ENCODE measurements around the gene ZNF552. TPM values are rescaled to one million over a fixed set of nuclear protein-coding genes. Genes with fewer than 3 reads are reported as not detected.
A peak's percentile ranks its signal among the peaks of the same experiment; 100 is the strongest.

Gene ZNF552
- total and polyA plus RNA-seq, 2 of the 4 experiments (the other 2 are of a cell fraction) = 2.8 to 4.7 TPM

DNA sequence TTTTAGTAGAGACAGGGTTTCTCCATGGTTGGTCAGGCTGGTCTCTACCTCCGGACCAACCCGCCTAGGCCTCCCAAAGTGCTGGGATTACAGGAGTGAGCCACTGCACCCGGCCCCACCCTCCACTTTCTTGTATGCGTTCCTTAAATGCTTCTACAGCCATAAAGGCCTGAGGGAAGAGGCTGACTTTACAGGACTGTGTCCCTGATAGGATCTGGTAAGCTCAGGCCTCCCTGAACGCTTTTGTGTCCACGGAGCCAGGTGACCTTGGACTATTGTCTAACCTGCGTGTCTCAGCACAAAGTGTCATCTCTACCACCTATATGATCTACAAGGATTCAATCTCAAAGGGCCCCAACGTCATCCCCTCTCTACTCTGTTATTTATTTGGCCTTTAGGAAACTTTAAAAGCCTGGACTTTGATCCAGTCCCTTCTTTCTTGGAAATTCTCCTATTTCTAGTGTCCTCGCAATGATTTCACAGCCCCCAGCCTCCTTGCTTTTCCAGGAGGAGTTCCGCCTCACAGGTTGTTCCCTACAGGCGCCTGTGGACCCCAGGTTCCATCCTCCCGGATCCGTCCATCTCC lies 701 bp downstream of the ZNF552 start:
- in situ Hi-C loops (cut with MboI; ENCODE audit: low sequenced_read_pairs) (no loop called here), intact Hi-C loops (cut with micrococcal nuclease) (no loop called here), dilution Hi-C loops (cut with HindIII; ENCODE audit: low sequenced_read_pairs, unreplicated experiment) (no loop called here)
- H3K9me1 ChIP-seq (ENCODE audit: insufficient read depth, low read length) = no peaks in the 10 kb centered on the region
- H4K91ac ChIP-seq (ENCODE audit: insufficient read depth, low read depth, low read length) = no peak overlapping the region
- peak overlapping the region; percentile 93 for H2AFZ ChIP-seq (replicated peaks; ENCODE audit: low read length, poor library complexity)
- ChIA-PET POLR2A (ENCODE audit: unreplicated experiment) (no interaction called here), CTCF (no interaction called here)
- no peak overlapping the region for H2BK15ac ChIP-seq (ENCODE audit: low read depth, low read length)
- H3K4me2 ChIP-seq (ENCODE audit: low read depth, low read length) = peak overlapping the region; percentile 80
- H3K4me3 ChIP-seq (ENCODE audit: insufficient read depth, low read depth, low read length) = peak overlapping the region; percentile 91
- peaks cover 12 to 59% of the 10 kb centered on the region in 2 experiments; a peak in 3 of 4 replicates for H3K79me1 ChIP-seq (ENCODE audit: low read depth in 1 of 2, low read length in 2 of 2)
- H2AK9ac ChIP-seq (replicated peaks; ENCODE audit: low read depth, low read length, poor library complexity) = peak overlapping the region; percentile 80
- H3K4me1 ChIP-seq (ENCODE audit: control insufficient read depth, insufficient read depth, low read length) = peaks cover 2% of the 10 kb centered on the region; the same call in 1 of the 2 replicates
- ATAC-seq (ENCODE audit: low read depth) (no peak), DNase-seq (no peak)
- no peaks in the 10 kb centered on the region for H3K9me3 ChIP-seq (ENCODE audit: control insufficient read depth, insufficient read depth, low read length)
- no peak overlapping the region for H3K56ac ChIP-seq (ENCODE audit: extremely low read depth, insufficient read depth, low read length)
- 0 out of 2 replicates have a peak overlapping the region, but pooled peaks have one; percentile 74 for H3K14ac ChIP-seq (replicated peaks; ENCODE audit: low read depth, low read length)
- H2BK120ac ChIP-seq (ENCODE audit: low read depth, low read length) = no peak overlapping the region
- TF ChIP-seq BHLHE40 (IDR thresholded peaks at IDR 0.05; ENCODE audit: low read depth, low read length) (no peak), NFE2L2 (IDR thresholded peaks at IDR 0.05; ENCODE audit: low read depth, low read length) (no peak), FOS (IDR thresholded peaks at IDR 0.05; ENCODE audit: low read depth, low read length) (no peak), RAD21 (IDR thresholded peaks at IDR 0.05; ENCODE audit: low read length) (no peak), RFX5 (IDR thresholded peaks at IDR 0.05; ENCODE audit: low read depth, low read length) (no peak), RCOR1 (IDR thresholded peaks at IDR 0.05; ENCODE audit: insufficient replicate concordance, low read length) (no peak), POLR2A (IDR thresholded peaks at IDR 0.05; ENCODE audit: low read depth, low read length) (no peak), MAZ (IDR thresholded peaks at IDR 0.05; ENCODE audit: borderline replicate concordance, low read depth, low read length) (no peak), CEBPB (IDR thresholded peaks at IDR 0.05; ENCODE audit: low read depth, low read length) (no peak), MXI1 (IDR thresholded peaks at IDR 0.05; ENCODE audit: borderline replicate concordance, low read depth, low read length) (no peak), CHD1 (IDR thresholded peaks at IDR 0.05; ENCODE audit: low read depth, low read length) (no peak), MAFK (IDR thresholded peaks at IDR 0.05; ENCODE audit: low read depth, low read length) (no peak), SMC3 (IDR thresholded peaks at IDR 0.05; ENCODE audit: low read depth, low read length) (no peak)
- TF ChIP-seq, protein P1, sequence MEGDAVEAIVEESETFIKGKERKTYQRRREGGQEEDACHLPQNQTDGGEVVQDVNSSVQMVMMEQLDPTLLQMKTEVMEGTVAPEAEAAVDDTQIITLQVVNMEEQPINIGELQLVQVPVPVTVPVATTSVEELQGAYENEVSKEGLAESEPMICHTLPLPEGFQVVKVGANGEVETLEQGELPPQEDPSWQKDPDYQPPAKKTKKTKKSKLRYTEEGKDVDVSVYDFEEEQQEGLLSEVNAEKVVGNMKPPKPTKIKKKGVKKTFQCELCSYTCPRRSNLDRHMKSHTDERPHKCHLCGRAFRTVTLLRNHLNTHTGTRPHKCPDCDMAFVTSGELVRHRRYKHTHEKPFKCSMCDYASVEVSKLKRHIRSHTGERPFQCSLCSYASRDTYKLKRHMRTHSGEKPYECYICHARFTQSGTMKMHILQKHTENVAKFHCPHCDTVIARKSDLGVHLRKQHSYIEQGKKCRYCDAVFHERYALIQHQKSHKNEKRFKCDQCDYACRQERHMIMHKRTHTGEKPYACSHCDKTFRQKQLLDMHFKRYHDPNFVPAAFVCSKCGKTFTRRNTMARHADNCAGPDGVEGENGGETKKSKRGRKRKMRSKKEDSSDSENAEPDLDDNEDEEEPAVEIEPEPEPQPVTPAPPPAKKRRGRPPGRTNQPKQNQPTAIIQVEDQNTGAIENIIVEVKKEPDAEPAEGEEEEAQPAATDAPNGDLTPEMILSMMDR (conservative IDR thresholded peaks at IDR 0.05; ENCODE audit: low read depth, low read length) = no peak
- TF ChIP-seq, protein P2, sequence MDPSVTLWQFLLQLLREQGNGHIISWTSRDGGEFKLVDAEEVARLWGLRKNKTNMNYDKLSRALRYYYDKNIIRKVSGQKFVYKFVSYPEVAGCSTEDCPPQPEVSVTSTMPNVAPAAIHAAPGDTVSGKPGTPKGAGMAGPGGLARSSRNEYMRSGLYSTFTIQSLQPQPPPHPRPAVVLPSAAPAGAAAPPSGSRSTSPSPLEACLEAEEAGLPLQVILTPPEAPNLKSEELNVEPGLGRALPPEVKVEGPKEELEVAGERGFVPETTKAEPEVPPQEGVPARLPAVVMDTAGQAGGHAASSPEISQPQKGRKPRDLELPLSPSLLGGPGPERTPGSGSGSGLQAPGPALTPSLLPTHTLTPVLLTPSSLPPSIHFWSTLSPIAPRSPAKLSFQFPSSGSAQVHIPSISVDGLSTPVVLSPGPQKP (IDR thresholded peaks at IDR 0.05; ENCODE audit: borderline replicate concordance, low read depth, low read length) = no peak
- TF ChIP-seq, protein P3, sequence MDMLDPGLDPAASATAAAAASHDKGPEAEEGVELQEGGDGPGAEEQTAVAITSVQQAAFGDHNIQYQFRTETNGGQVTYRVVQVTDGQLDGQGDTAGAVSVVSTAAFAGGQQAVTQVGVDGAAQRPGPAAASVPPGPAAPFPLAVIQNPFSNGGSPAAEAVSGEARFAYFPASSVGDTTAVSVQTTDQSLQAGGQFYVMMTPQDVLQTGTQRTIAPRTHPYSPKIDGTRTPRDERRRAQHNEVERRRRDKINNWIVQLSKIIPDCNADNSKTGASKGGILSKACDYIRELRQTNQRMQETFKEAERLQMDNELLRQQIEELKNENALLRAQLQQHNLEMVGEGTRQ (IDR thresholded peaks at IDR 0.05; ENCODE audit: low read depth, low read length) = no peak
- no peak overlapping the region for H2BK5ac ChIP-seq (ENCODE audit: low read depth, low read length, poor library complexity, severe bottlenecking)
- no peak overlapping the region; the same call in 1 of the 2 replicates for H4K5ac ChIP-seq (ENCODE audit: low read depth, low read length)
- no peak overlapping the region for H3K18ac ChIP-seq (ENCODE audit: low read depth, low read length)
- H3K9ac ChIP-seq (ENCODE audit: low read depth, low read length) = peak overlapping the region; percentile 89
- no TSS peak for BruUV-seq (replicated peaks)
- H2BK20ac ChIP-seq (ENCODE audit: low read depth, low read length) = no peak overlapping the region
- H3K36me3 ChIP-seq (ENCODE audit: control insufficient read depth, insufficient read depth, low read length) = peaks cover 11% of the 10 kb centered on the region
- 0 out of 2 replicates have a peak overlapping the region, but pooled peaks have one; percentile 45 for H3K23ac ChIP-seq (ENCODE audit: low read depth, low read length)
- H2AK5ac ChIP-seq (ENCODE audit: low read depth, low read length) = peak overlapping the region; percentile 36
- H3K27ac ChIP-seq (ENCODE audit: insufficient read depth, low read length) = peak overlapping the region; percentile 68
- H4K20me1 ChIP-seq (ENCODE audit: insufficient read depth, low read length) = no peaks in the 10 kb centered on the region
- H3K27me3 ChIP-seq (ENCODE audit: control insufficient read depth, insufficient read depth, low read length) = no peaks in the 10 kb centered on the region
- H3K4ac ChIP-seq (ENCODE audit: low read depth, low read length) = 0 out of 2 replicates have a peak overlapping the region, but pooled peaks have one; percentile 86
- 0% methylated on average over 1 of the region's 13 CpGs; no CpG with 5 or more reads in 1 of the 2 experiments for WGBS, 2 experiments (ENCODE audit: extremely low coverage in 2 of 2, insufficient read length in 1 of 2)
- peak overlapping the region in 1 of 2 experiments; percentile 3; a peak in 2 of 4 replicates for H4K8ac ChIP-seq (ENCODE audit: low read depth in 2 of 2, low read length in 2 of 2)

All from IMR-90 (cell line).